Heart right ventricle (tissue), 16 donors: Measurements from ENCODE around the gene LRRTM4. TPM values are rescaled to one million over a fixed set of nuclear protein-coding genes. Genes with fewer than 3 reads are reported as not detected.
"Not testable (repeated sequence)": the region's sequence is repeated elsewhere in the genome, so short reads cannot be mapped to it uniquely, and the experiment has no call there.

ENCODE experiments used
- ATAC-seq, 8 donors: fragments of 200-7000 bp; cut with Tn5 transposase; one replicate each; pipeline ENCODE4 v1.9.1; 2020; ENCODE audit warnings: mild to moderate bottlenecking in 8 of 8, moderate library complexity in 8 of 8, moderate number of reproducible peaks in 1 of 8
- DNase-seq, 2 donors: peaks; one replicate each; pipeline ENCODE4 v3.0.0-alpha.2; 2020
- H3K27ac ChIP-seq, 10 donors: fragments of 200-600 bp; sonication (generic) in 2 of 10; one replicate each; pipeline versions ENCODE4 v1.5.0 to v1.8.0; 2020 to 2022; ENCODE audit warnings: mild to moderate bottlenecking in 3 of 10
- H3K27me3 ChIP-seq, 7 donors: fragments of 200-600 bp; one replicate each; pipeline ENCODE4 v1.8.0; 2021 to 2022; ENCODE audit warnings: mild to moderate bottlenecking in 2 of 7
- H3K36me3 ChIP-seq, 9 donors: fragments of 200-600 bp; sonication (generic) in 1 of 9; one replicate each; pipeline versions ENCODE4 v1.5.0 to v1.8.0; 2020 to 2022; ENCODE audit warnings: mild to moderate bottlenecking in 2 of 9
- H3K4me1 ChIP-seq, 9 donors: fragments of 200-600 bp; sonication (generic) in 1 of 9; one replicate each; pipeline versions ENCODE4 v1.5.0 to v1.8.0; 2020 to 2022; ENCODE audit warnings: mild to moderate bottlenecking in 4 of 9
- H3K4me3 ChIP-seq, 10 donors: fragments of 200-600 bp; sonication (generic) in 2 of 10; one replicate each; pipeline versions ENCODE4 v1.5.0 to v1.8.0; 2020 to 2022; ENCODE audit warnings: mild to moderate bottlenecking in 7 of 10, moderate library complexity in 2 of 10
- H3K9me3 ChIP-seq, 11 donors: fragments of 200-600 bp in 10 of 11; sonication (generic) in 2 of 11; one replicate each; pipeline versions ENCODE4 v1.5.0 to v1.8.0; 2013 to 2022; ENCODE audit warnings: mild to moderate bottlenecking in 2 of 11, control low read depth in 1 of 11, moderate library complexity in 1 of 11
- WGBS, 2 donors: extraction: QIAGEN DNeasy Blood & Tissue Kit; methylation state at CpG; one replicate each; pipeline ENCODE4 v1.1.7; 2013; ENCODE audit warnings: inconsistent platforms in 1 of 2; 5-methylcytosine and 5-hydroxymethylcytosine counted together
- intact Hi-C, 10 donors: fragments of 100-400 bp; cut with DNase I; formaldehyde crosslinking; loops; one replicate each; pipeline versions ENCODE4 v1.11.1 to v1.14.2; 2022
- polyA plus RNA-seq, 2 donors: library from polyadenylated mRNA; stranded (reverse); fragments of 200-250 nt; gene quantifications; one replicate each; pipeline ENCODE4 v1.2.3, GENCODE V29; 2013
- total RNA-seq, 10 donors: library from RNA; stranded (reverse); fragmentation: NEBNext Ultra II Directional in 3 of 10; extraction: Animal tissue kit (Norgen Biotek cat#: 25700) in 3 of 10; gene quantifications; one replicate each; pipeline versions ENCODE4 v1.2.1 to v1.2.4, GENCODE V29; 2021 to 2023
- TF ChIP-seq, protein P1 (sequence below), 9 donors: fragments of 200-600 bp; sonication (generic) in 2 of 9; IDR thresholded peaks; one replicate each; pipeline versions ENCODE4 v1.5.0 to v1.8.0; 2021 to 2022; ENCODE audit warnings: antibody characterized with exemption in 9 of 9, mild to moderate bottlenecking in 5 of 9, moderate library complexity in 1 of 9
- donor health status: Arrhythmogenic right ventricular cardiomyopathy.
- donor health status: ischemic (EF 13 %, LVEDD 7.1; RV severe dilation, severe dysfunction).
- donor health status: healthy with polysubstance abuse.
- donor health status: DM: no; HTN: yes; CAD: no.
- donor health status: DM: no; HTN: no; CAD: no.
- donor health status: ischemic (EF 25% LVEDD 6.9; RV normal size, moderate dysfunction).
- donor health status: ischemic (EF 25% LVEDD 5.7; RV mildly dilated, moderate dysfunction).
- donor health status: healthy.
- donor health status: DM: yes; HTN: yes; CAD: no.
- donor health status: Ischemic cardiomyopathy.
- donor health status: ischemic (EF 35%, LVEDD 5.7; RV mildly dilated, moderate dysfunction).
- donor health status: nonischemic (EF 11% LVEDD 7.7; RV severe dilation, severe dysfunction).
- donor health status: DM: yes; HTN: yes; CAD: no.
- donor health status: PGD.
- donor health status: ischemic (EF 29% LVEDD 5.4; RV normal size, mild dysfunction).
- donor health status: nonischemic (EF 23%, LVEDD 6.1; RV moderate dilation, normal function).

LRRTM4 gene
- total and polyA plus RNA-seq, 12 donors, result 0.11 to 2.2 (median 0.98) TPM

DNA sequence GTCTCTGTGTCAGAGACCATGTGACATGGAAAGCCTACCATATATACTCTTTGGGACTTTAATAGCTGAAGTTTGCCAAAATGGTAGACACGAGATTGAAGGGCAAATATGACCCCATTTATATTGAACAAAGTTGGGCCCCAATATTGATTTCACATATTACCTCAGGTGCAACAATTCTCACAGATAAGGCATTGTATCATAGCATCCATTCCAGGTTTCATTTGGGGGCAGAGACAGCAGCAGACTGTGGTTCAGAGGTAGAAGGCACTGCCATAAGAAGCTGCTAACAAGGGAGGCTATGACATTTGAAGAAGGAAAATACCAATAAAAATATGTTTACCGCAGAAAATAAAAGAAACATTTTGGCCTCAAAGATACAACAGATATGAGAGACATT is 419.2 kb downstream of the LRRTM4 start:
- no peaks in the 10 kb centered on the region for H3K4me1 ChIP-seq
- 72 to 76% methylated on average over 2 of the region's 2 CpGs for WGBS, 2 donors
- ATAC-seq (no peak), DNase-seq (no peak)
- TF ChIP-seq, protein P1, sequence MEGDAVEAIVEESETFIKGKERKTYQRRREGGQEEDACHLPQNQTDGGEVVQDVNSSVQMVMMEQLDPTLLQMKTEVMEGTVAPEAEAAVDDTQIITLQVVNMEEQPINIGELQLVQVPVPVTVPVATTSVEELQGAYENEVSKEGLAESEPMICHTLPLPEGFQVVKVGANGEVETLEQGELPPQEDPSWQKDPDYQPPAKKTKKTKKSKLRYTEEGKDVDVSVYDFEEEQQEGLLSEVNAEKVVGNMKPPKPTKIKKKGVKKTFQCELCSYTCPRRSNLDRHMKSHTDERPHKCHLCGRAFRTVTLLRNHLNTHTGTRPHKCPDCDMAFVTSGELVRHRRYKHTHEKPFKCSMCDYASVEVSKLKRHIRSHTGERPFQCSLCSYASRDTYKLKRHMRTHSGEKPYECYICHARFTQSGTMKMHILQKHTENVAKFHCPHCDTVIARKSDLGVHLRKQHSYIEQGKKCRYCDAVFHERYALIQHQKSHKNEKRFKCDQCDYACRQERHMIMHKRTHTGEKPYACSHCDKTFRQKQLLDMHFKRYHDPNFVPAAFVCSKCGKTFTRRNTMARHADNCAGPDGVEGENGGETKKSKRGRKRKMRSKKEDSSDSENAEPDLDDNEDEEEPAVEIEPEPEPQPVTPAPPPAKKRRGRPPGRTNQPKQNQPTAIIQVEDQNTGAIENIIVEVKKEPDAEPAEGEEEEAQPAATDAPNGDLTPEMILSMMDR (IDR thresholded peaks at IDR 0.05), result no peak
- no peak overlapping the region for H3K27ac ChIP-seq
- intact Hi-C loops, result no loop called here
- H3K36me3 ChIP-seq, result no peaks in the 10 kb centered on the region
- no peaks in the 10 kb centered on the region for H3K27me3 ChIP-seq
- no peak overlapping the region for H3K4me3 ChIP-seq
- H3K9me3 ChIP-seq, result no peaks in the 10 kb centered on the region

DNA sequence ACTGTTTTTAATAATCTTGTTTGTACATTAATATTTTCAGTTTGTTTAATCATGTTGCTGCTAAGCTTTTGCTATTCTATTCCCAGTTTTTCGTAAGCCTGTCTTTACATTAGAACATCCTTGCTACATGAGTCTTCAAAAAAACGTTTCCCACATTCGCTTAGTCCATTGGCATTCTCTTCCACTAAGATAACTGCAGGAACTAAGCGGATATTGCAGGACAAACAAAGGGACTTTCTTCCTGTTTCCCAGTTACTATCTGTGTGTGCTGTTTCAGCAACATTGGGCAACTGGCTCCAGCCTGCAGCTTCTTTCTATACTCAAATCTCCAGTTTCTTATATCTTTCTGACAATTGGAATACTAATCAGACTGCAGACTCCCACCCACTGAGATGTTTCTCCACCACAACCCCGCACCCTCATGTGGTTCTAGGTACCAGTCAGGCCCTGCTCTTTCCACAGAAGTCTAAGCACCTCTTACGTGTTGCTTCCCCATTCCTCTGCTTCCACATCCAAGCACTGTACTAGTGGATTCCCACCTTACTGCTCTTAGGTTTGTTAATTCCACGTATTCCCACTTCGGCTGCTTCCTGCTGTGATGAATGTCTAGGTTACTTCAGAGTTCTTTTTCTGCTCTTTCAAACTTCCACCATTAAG is 420.3 kb downstream of the LRRTM4 start:
- H3K4me3 ChIP-seq, result no peak overlapping the region
- WGBS, 2 donors, result 58 to 66% methylated on average over 8 of the region's 8 CpGs
- intact Hi-C loops, result no loop called here
- no peak overlapping the region for H3K27ac ChIP-seq
- no peaks in the 10 kb centered on the region for H3K9me3 ChIP-seq
- H3K27me3 ChIP-seq, result no peaks in the 10 kb centered on the region
- H3K4me1 ChIP-seq, result no peaks in the 10 kb centered on the region
- TF ChIP-seq, protein P1 (IDR thresholded peaks at IDR 0.05), result no peak
- ATAC-seq (no peak), DNase-seq (no peak)
- no peaks in the 10 kb centered on the region for H3K36me3 ChIP-seq

DNA sequence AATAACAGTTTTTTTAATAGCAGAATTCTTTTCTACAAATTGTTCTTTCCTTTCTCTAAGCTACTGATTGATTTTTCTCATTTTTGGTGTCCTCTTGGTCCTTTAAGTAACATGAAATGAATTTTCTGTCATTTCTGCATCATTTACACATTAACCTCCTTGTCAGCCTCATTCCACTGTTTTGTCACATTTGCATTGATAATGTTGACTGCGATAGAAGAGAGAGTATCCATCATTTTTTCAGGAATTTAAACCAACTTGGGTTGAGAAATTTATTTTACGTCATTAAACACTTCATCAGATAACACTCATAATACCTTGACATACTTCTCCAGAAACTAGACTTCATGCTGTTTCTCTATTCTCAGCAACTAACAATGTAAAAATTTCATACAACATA is 422.2 kb downstream of the LRRTM4 start:
- DNase-seq (no peak), ATAC-seq (no peak)
- no peaks in the 10 kb centered on the region for H3K4me1 ChIP-seq
- 85 to 91% methylated on average over 2 of the region's 2 CpGs for WGBS, 2 donors
- H3K36me3 ChIP-seq, result no peaks in the 10 kb centered on the region
- H3K27ac ChIP-seq, result no peak overlapping the region
- intact Hi-C loops, result no loop called here
- no peaks in the 10 kb centered on the region for H3K9me3 ChIP-seq
- H3K4me3 ChIP-seq, result no peak overlapping the region
- TF ChIP-seq, protein P1 (IDR thresholded peaks at IDR 0.05), result no peak
- no peaks in the 10 kb centered on the region for H3K27me3 ChIP-seq

DNA sequence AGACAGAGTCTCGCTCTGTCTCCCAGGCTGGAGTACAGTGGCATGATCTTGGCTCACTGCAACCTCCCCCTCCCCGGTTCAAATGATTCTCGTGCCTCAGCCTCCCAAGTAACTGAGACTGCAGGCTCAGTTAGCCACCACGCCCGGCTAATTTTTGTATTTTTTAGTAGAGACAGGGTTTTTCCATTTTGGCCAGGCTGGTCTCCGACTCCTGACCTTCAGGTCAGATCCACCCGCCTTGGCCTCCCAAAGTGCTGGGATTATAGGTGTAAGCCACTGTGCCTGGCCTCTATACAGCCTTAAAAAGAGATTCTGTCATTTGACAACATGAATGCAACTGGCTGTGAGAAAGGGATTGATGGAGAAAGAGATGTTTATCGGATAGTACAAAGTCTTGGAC is 426.7 kb downstream of the LRRTM4 start:
- intact Hi-C loops, H3K9me3 ChIP-seq, DNase-seq, H3K36me3 ChIP-seq, H3K4me1 ChIP-seq, H3K27ac ChIP-seq, H3K27me3 ChIP-seq, ATAC-seq, H3K4me3 ChIP-seq: not testable (repeated sequence)
- 73 to 82% methylated on average over 8 of the region's 8 CpGs for WGBS, 2 donors

DNA sequence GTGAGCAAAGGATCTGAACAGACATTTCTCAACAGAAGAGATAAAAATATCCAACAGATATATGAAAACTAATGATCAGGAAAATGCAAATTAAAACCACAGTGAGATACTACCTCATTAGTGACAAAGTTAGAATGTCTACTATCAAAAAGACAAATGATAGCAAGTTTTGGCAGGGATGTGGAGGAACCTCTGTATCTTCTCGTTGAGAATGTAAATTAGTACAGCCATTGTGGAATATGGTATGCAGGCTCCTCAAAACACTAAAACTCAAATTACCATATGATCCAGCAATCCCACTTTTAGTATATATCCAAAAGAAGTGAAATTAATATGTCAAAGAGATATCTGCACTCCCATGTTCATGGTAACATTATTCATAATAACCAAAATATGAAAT is 427.1 kb downstream of the LRRTM4 start:
- H3K4me1 ChIP-seq, result no peaks in the 10 kb centered on the region
- TF ChIP-seq, protein P1 (IDR thresholded peaks at IDR 0.05), result no peak
- 54 to 63% methylated on average over 1 of the region's 1 CpG for WGBS, 2 donors
- no peak for DNase-seq
- ATAC-seq, result no peak
- no peak overlapping the region for H3K4me3 ChIP-seq
- intact Hi-C loops, result no loop called here
- no peak overlapping the region for H3K27ac ChIP-seq
- H3K9me3 ChIP-seq, result no peaks in the 10 kb centered on the region
- no peaks in the 10 kb centered on the region for H3K27me3 ChIP-seq
- H3K36me3 ChIP-seq, result no peaks in the 10 kb centered on the region

DNA sequence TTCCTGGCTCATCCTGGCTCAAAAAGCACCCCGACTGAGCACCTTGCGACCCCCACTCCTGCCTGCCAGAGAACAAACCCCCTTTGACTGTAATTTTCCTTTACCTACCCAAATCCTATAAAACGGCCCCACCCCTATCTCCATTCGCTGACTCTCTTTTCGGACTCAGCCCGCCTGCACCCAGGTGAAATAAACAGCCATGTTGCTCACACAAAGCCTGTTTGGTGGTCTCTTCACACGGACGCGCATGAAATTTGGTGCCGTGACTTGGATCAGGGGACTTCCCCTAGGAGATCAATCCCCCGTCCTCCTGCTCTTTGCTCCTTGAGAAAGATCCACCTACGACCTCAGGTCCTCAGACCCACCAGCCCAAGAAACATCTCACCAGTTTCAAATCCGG is 433.8 kb downstream of the LRRTM4 start:
- H3K4me1 ChIP-seq, H3K27me3 ChIP-seq, H3K4me3 ChIP-seq, DNase-seq, H3K36me3 ChIP-seq, H3K9me3 ChIP-seq, ATAC-seq, intact Hi-C loops, H3K27ac ChIP-seq: not testable (repeated sequence)
- WGBS, 2 donors, result 24 to 29% methylated on average over 10 to 13 of the region's 13 CpGs
